Mesendoderm (in vitro differentiated cells): ENCODE measurements around the gene PCBP4.
A peak's percentile ranks its signal among the peaks of the same experiment; 100 is the strongest.

ENCODE experiments used
- DNase-seq: peaks from one replicate; pipeline ENCODE4 v3.0.0; 2013
- H2AK5ac ChIP-seq: 2 replicates; pipeline ENCODE4 v1.6.1; 2013; ENCODE audit warnings: low read length, inconsistent platforms
- H2BK120ac ChIP-seq: 2 replicates; pipeline ENCODE4 v1.6.1; 2013; ENCODE audit warnings: low read depth, mild to moderate bottlenecking, low read length, moderate library complexity, mixed read lengths
- H2BK15ac ChIP-seq: replicated peaks from 2 replicates; pipeline ENCODE4 v1.6.1; 2013; ENCODE audit warnings: low read depth, mild to moderate bottlenecking, moderate library complexity
- H2BK5ac ChIP-seq: 2 replicates; pipeline ENCODE4 v1.6.1; 2013; ENCODE audit warnings: low read length, inconsistent platforms
- H3K18ac ChIP-seq: 2 replicates; pipeline ENCODE4 v1.6.1; 2013; ENCODE audit warnings: mild to moderate bottlenecking, low read length, mixed read lengths
- H3K23ac ChIP-seq: one replicate; pipeline ENCODE4 v1.6.1; 2013; ENCODE audit warnings: low read length
- H3K27ac ChIP-seq: 2 replicates; pipeline ENCODE4 v1.5.1; 2013; ENCODE audit warnings: low read depth, mild to moderate bottlenecking, inconsistent platforms, low read length, moderate library complexity
- H3K27me3 ChIP-seq: 2 replicates; pipeline ENCODE4 v1.6.1; 2013; ENCODE audit warnings: low read length, control low read depth, mild to moderate bottlenecking, inconsistent platforms; ENCODE audit not compliant: insufficient read depth, poor library complexity
- H3K36me3 ChIP-seq: 2 replicates; pipeline ENCODE4 v1.6.1; 2013; ENCODE audit warnings: low read length, inconsistent platforms; ENCODE audit not compliant: control insufficient read depth, insufficient read depth
- H3K4ac ChIP-seq: one replicate; pipeline ENCODE4 v1.6.1; 2013; ENCODE audit warnings: low read depth, mild to moderate bottlenecking, low read length, moderate library complexity
- H3K4me1 ChIP-seq: 2 replicates; pipeline ENCODE4 v1.6.1; 2013; ENCODE audit warnings: low read depth, low read length, inconsistent platforms; ENCODE audit not compliant: control insufficient read depth
- H3K4me2 ChIP-seq: 2 replicates; pipeline ENCODE4 v1.6.1; 2013; ENCODE audit warnings: low read length
- H3K4me3 ChIP-seq: 2 replicates; pipeline ENCODE4 v1.5.1; 2013; ENCODE audit warnings: mild to moderate bottlenecking, low read length
- H3K56ac ChIP-seq: one replicate; pipeline ENCODE4 v1.6.1; 2013; ENCODE audit warnings: low read length
- H3K79me1 ChIP-seq: 2 replicates; pipeline ENCODE4 v1.6.1; 2013; ENCODE audit warnings: low read length, inconsistent platforms
- H3K79me2 ChIP-seq: 2 replicates; pipeline ENCODE4 v1.6.1; 2013; ENCODE audit warnings: mild to moderate bottlenecking, low read length; ENCODE audit not compliant: control insufficient read depth, insufficient read depth
- H3K9ac ChIP-seq: 2 replicates; pipeline ENCODE4 v1.6.1; 2013; ENCODE audit warnings: low read length, inconsistent platforms
- H4K5ac ChIP-seq: one replicate; pipeline ENCODE4 v1.6.1; 2013; ENCODE audit warnings: low read length
- H4K8ac ChIP-seq: one replicate; pipeline ENCODE4 v1.6.1; 2013; ENCODE audit warnings: low read depth, mild to moderate bottlenecking, control low read depth, low read length, moderate library complexity
- WGBS: extraction: QIAGEN DNeasy Blood & Tissue Kit; methylation state at CpG from one replicate; pipeline ENCODE4 v1.1.7; 2013; ENCODE audit warnings: low lambda C conversion rate, missing lambda C conversion rate; ENCODE audit not compliant: insufficient coverage; ENCODE audit errors: extremely low coverage; 5-methylcytosine and 5-hydroxymethylcytosine counted together

The PCBP4 gene

DNA sequence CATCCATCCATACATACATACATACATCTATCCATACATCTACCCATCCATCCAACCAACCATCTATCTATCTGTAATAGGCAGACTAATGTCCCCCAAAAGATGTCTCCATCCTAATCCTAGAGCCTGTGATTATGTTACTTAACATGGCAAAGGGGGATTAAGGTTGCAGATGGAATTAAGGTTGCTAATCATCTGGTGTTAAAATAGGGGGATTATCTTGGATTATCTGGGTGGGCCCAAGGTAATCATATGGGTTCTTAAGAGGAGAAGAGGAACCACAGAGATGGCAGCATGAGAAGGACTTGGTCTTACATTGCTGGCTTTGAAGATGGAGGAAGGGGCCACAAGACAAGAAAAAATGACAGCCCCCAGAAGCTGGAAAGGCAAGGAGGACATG is 43.2 kb upstream of the PCBP4 start:
- peaks cover 5% of the 10 kb centered on the region for H3K4me1 ChIP-seq
- no peak overlapping the region for H3K4ac ChIP-seq
- H3K56ac ChIP-seq: no peak overlapping the region
- H3K4me3 ChIP-seq: no peak overlapping the region
- no peak overlapping the region for H2AK5ac ChIP-seq
- no peaks in the 10 kb centered on the region for H3K79me1 ChIP-seq
- H3K36me3 ChIP-seq: no peaks in the 10 kb centered on the region
- H3K79me2 ChIP-seq: no peaks in the 10 kb centered on the region
- H3K18ac ChIP-seq: no peak overlapping the region
- no peak overlapping the region for H2BK120ac ChIP-seq
- H3K27ac ChIP-seq: no peak overlapping the region
- no peak overlapping the region for H4K8ac ChIP-seq
- H3K9ac ChIP-seq: no peak overlapping the region
- H3K23ac ChIP-seq: no peak overlapping the region
- no peak for DNase-seq
- H2BK5ac ChIP-seq: no peak overlapping the region
- H4K5ac ChIP-seq: no peak overlapping the region
- H3K27me3 ChIP-seq: no peaks in the 10 kb centered on the region
- H2BK15ac ChIP-seq: no peak overlapping the region
- no peak overlapping the region for H3K4me2 ChIP-seq

DNA sequence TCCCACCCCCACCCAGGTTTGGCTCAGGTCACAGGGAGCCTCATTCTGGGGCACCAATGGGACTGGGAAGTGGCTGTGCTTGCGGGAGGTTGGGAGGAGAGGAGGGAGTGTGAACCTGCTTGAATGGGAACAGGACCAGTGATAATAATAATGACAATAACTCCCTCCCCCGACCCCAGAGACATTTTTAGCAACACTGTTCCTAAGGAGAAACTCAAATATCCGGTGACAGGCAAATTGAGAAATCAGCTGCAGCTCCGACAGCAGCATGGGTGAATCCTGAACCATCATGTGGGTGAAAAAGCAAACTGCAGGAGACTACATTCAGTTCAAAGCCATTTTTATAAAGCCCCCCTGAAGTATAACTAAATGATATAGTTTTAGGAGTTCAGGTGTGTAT is 40.0 kb upstream of the PCBP4 start:
- no peaks in the 10 kb centered on the region for H3K36me3 ChIP-seq
- H3K18ac ChIP-seq: no peak overlapping the region
- no peak overlapping the region for H2BK5ac ChIP-seq
- no peak overlapping the region for H3K27ac ChIP-seq
- no peaks in the 10 kb centered on the region for H3K79me2 ChIP-seq
- no peak overlapping the region for H3K4ac ChIP-seq
- no peak overlapping the region for H2AK5ac ChIP-seq
- H4K5ac ChIP-seq: no peak overlapping the region
- H2BK120ac ChIP-seq: no peak overlapping the region
- H3K9ac ChIP-seq: no peak overlapping the region
- no peak overlapping the region for H3K4me2 ChIP-seq
- no peaks in the 10 kb centered on the region for H3K79me1 ChIP-seq
- no peaks in the 10 kb centered on the region for H3K27me3 ChIP-seq
- H2BK15ac ChIP-seq: no peak overlapping the region
- no peak overlapping the region for H3K56ac ChIP-seq
- peaks cover 5% of the 10 kb centered on the region for H3K4me1 ChIP-seq
- DNase-seq: no peak
- no peak overlapping the region for H4K8ac ChIP-seq
- no peak overlapping the region for H3K23ac ChIP-seq
- H3K4me3 ChIP-seq: no peak overlapping the region
- WGBS: no CpG with 5 or more reads among the region's 4 CpGs

DNA sequence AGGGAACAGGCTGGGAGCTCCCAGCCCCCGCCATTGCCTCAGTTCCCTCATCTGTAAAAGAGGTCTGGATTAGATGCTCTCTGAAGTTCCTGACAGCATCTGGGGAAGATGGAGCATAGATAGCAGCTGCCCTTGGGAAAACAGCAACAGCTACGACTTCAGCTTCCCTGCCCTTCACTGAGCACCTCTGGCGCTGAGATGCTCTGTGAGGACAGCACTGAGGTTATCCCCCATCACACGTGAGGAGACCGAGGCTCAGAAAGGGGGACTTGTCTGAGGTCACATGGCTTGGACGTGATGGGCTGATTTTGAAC is 39.5 kb upstream of the PCBP4 start:
- no peak overlapping the region for H3K27ac ChIP-seq
- no peaks in the 10 kb centered on the region for H3K27me3 ChIP-seq
- no peak overlapping the region for H3K4me3 ChIP-seq
- H3K79me1 ChIP-seq: no peaks in the 10 kb centered on the region
- H3K4me1 ChIP-seq: peaks cover 5% of the 10 kb centered on the region
- H2BK120ac ChIP-seq: no peak overlapping the region
- H3K56ac ChIP-seq: no peak overlapping the region
- H3K4me2 ChIP-seq: no peak overlapping the region
- H3K9ac ChIP-seq: no peak overlapping the region
- H4K5ac ChIP-seq: no peak overlapping the region
- no peaks in the 10 kb centered on the region for H3K36me3 ChIP-seq
- H2AK5ac ChIP-seq: no peak overlapping the region
- no peak overlapping the region for H3K23ac ChIP-seq
- no peak overlapping the region for H3K18ac ChIP-seq
- no peaks in the 10 kb centered on the region for H3K79me2 ChIP-seq
- no CpG with 5 or more reads among the region's 6 CpGs for WGBS
- H2BK15ac ChIP-seq: no peak overlapping the region
- H3K4ac ChIP-seq: no peak overlapping the region
- H4K8ac ChIP-seq: no peak overlapping the region
- no peak for DNase-seq
- no peak overlapping the region for H2BK5ac ChIP-seq

DNA sequence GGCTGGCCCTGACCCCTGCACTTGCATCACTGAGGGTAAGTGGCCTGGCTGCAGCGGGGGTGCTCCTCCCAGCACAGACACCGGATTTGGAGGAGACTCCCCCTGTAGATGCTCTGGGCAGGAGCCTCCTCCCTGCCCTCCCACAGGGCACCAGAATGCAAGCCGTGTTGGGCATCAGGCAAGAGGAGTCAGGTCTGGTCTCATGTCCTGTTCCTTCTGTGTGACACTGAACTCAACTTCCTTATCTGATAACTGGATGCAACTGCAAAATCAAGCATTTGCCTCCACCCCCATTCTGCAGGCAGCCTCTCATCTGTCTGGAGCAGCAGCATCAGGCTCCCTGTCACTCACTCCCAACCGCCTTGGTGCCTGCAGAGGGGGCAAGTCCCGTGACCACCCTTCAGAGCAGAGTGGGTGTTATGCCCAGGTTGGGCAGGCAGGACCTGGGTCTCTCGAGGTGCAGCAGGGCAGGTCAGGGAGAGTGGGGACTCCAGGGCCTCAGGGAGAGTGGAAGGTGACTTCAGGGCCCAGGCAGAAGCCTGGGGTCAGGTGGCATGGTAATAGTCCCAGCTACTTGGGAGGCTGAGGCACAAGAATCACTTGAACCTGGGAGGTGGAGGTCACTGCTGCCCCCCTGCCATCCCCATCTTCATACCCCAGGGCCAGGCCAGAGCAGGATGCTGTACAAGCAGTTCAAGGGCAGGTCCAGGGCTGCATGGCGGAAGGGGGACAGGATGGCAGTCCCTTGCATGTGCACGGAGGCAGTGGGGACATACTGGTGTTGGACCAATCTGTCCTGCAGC is 39.0 kb upstream of the PCBP4 start:
- Histone ChIP-seq H3K23ac (no peak overlapping the region), H4K5ac (no peak overlapping the region), H3K27ac (no peak overlapping the region), H4K8ac (no peak overlapping the region), H3K9ac (peak overlapping the region; percentile 17), H2AK5ac (no peak overlapping the region), H3K79me2 (no peaks in the 10 kb centered on the region), H2BK15ac (no peak overlapping the region), H3K4me2 (peak overlapping the region; percentile 35), H3K56ac (peak overlapping the region; percentile 44), H2BK120ac (no peak overlapping the region), H3K4me3 (no peak overlapping the region), H3K4me1 (peaks cover 5% of the 10 kb centered on the region), H3K36me3 (no peaks in the 10 kb centered on the region), H2BK5ac (no peak overlapping the region), H3K18ac (no peak overlapping the region), H3K4ac (no peak overlapping the region), H3K27me3 (no peaks in the 10 kb centered on the region), H3K79me1 (no peaks in the 10 kb centered on the region)
- DNase-seq: no peak
- WGBS: no CpG with 5 or more reads among the region's 8 CpGs

DNA sequence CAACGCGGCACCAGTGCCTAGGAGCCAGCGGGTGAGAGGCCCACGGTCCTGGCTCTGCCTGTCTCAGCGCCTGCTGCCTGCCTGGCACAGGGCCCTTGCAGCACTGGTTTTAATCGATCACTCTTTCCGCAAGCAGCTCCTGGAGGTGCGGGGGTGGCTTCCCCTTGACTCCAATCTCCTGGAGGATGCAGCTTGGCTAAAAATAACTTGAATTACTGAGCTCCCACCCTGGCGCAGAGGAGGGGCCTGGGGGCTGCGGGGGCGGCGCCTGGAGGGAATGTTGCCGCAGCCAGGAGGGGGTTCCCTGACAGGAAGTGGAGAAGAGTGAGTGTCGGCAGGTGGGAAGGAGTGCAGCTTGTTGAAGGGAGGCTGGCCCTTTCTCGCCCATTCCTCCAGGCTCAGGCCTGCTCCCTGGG is 38.3 kb upstream of the PCBP4 start:
- H4K8ac ChIP-seq: no peak overlapping the region
- no peak overlapping the region for H2BK120ac ChIP-seq
- H3K4ac ChIP-seq: no peak overlapping the region
- no peaks in the 10 kb centered on the region for H3K79me1 ChIP-seq
- no peak overlapping the region for H4K5ac ChIP-seq
- H3K27ac ChIP-seq: no peak overlapping the region
- H3K4me2 ChIP-seq: peak overlapping the region; percentile 35
- no peak overlapping the region for H3K18ac ChIP-seq
- H3K79me2 ChIP-seq: no peaks in the 10 kb centered on the region
- H2BK5ac ChIP-seq: peak overlapping the region; percentile 25
- no peaks in the 10 kb centered on the region for H3K27me3 ChIP-seq
- no peak overlapping the region for H3K4me3 ChIP-seq
- H3K4me1 ChIP-seq: peaks cover 5% of the 10 kb centered on the region
- peak overlapping the region; percentile 43 for H3K9ac ChIP-seq
- H3K56ac ChIP-seq: peak overlapping the region; percentile 77
- H3K36me3 ChIP-seq: no peaks in the 10 kb centered on the region
- no peak overlapping the region for H2AK5ac ChIP-seq
- H2BK15ac ChIP-seq: no peak overlapping the region
- no CpG with 5 or more reads among the region's 15 CpGs for WGBS
- no peak overlapping the region for H3K23ac ChIP-seq
- DNase-seq: peak; percentile 76

DNA sequence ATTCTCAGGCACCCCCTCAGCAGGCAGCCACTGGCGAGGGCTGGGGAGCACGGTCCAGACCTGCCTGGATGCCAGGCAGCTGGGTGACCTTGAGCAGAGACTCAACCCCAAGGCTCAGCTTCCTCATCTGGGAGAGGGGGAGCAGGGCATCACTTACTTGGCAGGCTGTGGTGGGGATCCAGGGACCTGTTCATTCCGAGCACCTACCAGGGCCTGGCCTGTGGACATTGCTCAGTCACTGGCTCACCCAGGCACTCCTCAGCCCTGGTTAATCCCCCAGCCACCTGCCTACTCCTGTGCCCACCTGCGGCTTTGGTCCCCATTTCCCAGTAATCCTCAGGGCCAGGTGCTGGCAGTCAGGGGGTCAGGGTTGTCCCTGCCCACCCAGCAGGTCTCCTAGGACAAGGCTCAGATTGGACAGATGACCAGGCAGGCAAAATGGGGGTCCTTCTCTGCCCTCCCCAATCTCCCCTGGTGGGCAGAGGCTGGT is 37.7 kb upstream of the PCBP4 start:
- Histone ChIP-seq H2AK5ac (no peak overlapping the region), H4K5ac (no peak overlapping the region), H3K4me1 (peaks cover 5% of the 10 kb centered on the region), H3K56ac (peak overlapping the region; percentile 77), H3K4me2 (no peak overlapping the region), H3K36me3 (no peaks in the 10 kb centered on the region), H3K23ac (no peak overlapping the region), H4K8ac (no peak overlapping the region), H2BK5ac (no peak overlapping the region), H2BK120ac (no peak overlapping the region), H3K27me3 (no peaks in the 10 kb centered on the region), H3K4me3 (no peak overlapping the region), H3K4ac (no peak overlapping the region), H3K79me1 (no peaks in the 10 kb centered on the region), H2BK15ac (no peak overlapping the region), H3K18ac (no peak overlapping the region), H3K27ac (no peak overlapping the region), H3K79me2 (no peaks in the 10 kb centered on the region), H3K9ac (no peak overlapping the region)
- no CpG with 5 or more reads among the region's 4 CpGs for WGBS
- no peak for DNase-seq
